Measurements from ENCODE around the gene FAF1. TPM values are rescaled to one million over a fixed set of nuclear protein-coding genes. Genes with fewer than 3 reads are reported as not detected.

FAF1 gene
- total and polyA plus RNA-seq, 2 of the 8 experiments (the other 6 are each of a cell fraction or from before 2014, with no cell fraction given): 10.8 to 65.9 TPM

DNA sequence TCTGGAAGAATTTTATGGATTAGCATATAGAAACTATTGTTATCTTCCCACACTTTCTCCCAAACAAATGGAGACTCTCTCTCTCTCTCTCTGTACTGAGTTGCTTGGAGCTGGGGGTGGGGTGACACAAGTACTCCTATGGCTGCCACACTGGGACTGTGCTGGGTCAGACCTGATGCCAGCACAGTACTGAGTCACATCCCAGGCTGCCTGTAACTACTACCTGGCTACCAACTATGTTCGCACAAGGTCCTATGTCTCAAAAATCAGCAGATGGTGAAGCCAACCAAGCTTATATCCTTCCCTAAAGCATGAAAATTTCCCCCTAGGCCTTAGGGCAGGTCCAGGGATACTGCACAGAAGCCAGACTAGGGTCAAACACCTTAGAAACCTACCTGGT is 66.6 kb downstream of the FAF1 start:
- CTCF ChIA-PET (ENCODE audit: partially characterized antibody): interaction anchor here (0.6 kb wide), 1 partner anchor 454 kb away, joined by 3 read pairs; no protein-coding TSS in a partner anchor
- Histone ChIP-seq H3K79me1 (ENCODE audit: low read depth, low read length) (no peaks in the 10 kb centered on the region; the same call in none of the 2 replicates), H4K5ac (ENCODE audit: insufficient read length, low read depth, low read length) (no peak overlapping the region), H4K20me1 (replicated peaks in 1 of 2; ENCODE audit: control insufficient read depth in 1 of 2, insufficient read depth in 2 of 2, low read length in 2 of 2) (no peaks in the 10 kb centered on the region), H3K4ac (replicated peaks; ENCODE audit: insufficient read length, low read depth, low read length) (no peak overlapping the region), H3K4me2 (ENCODE audit: insufficient read depth in 1 of 2, low read depth in 2 of 2, low read length in 2 of 2) (no peak overlapping the region), H2BK20ac (ENCODE audit: low read length) (no peak overlapping the region), H2BK5ac (ENCODE audit: low read depth, low read length) (no peak overlapping the region), H3K27ac (ENCODE audit: low read depth, low read length) (no peak overlapping the region), H3K4me1 (replicated peaks in 1 of 4; ENCODE audit: control insufficient read depth in 3 of 4, insufficient read depth in 4 of 4, low read length in 3 of 4) (no peaks in the 10 kb centered on the region), H3K9ac (replicated peaks in 1 of 4; ENCODE audit: extremely low read depth in 1 of 4, low read depth in 3 of 4, low read length in 3 of 4) (no peak overlapping the region), H3K9me3 (ENCODE audit: insufficient read depth in 2 of 2, low read depth in 1 of 2, low read length in 1 of 2) (peaks cover 13 to 16% of the 10 kb centered on the region in 2 experiments; a peak in 3 of 4 replicates), H3K23ac (ENCODE audit: insufficient read length) (no peak overlapping the region), H3K79me2 (ENCODE audit: control insufficient read depth in 1 of 2, insufficient read depth in 2 of 2, low read length in 2 of 2) (peaks cover 0 to 39% of the 10 kb centered on the region in 2 experiments; a peak in 3 of 4 replicates), H2BK15ac (ENCODE audit: low read length) (no peak overlapping the region), H3K14ac (ENCODE audit: insufficient read length) (no peak overlapping the region), H2BK12ac (ENCODE audit: low read depth, low read length) (no peak overlapping the region), H2BK120ac (replicated peaks; ENCODE audit: low read depth, low read length) (no peak overlapping the region), H4K8ac (ENCODE audit: extremely low read depth, insufficient read depth, low read length) (no peak overlapping the region), H2AFZ (ENCODE audit: low read length) (no peak overlapping the region), H2AK5ac (ENCODE audit: low read depth, low read length) (no peak overlapping the region), H3K18ac (ENCODE audit: extremely low read depth, low read length) (no peak overlapping the region), H3K36me3 (ENCODE audit: control insufficient read depth in 2 of 4, insufficient read depth in 4 of 4, low read length in 3 of 4) (no peaks in the 10 kb centered on the region), H3K23me2 (ENCODE audit: low read depth, low read length) (no peaks in the 10 kb centered on the region; the same call in 1 of the 2 replicates), H3K56ac (replicated peaks; ENCODE audit: insufficient read length, low read depth, low read length) (no peak overlapping the region), H3K4me3 (ENCODE audit: extremely low read depth in 1 of 4, insufficient read depth in 2 of 4, low read depth in 3 of 4, low read length in 4 of 4) (no peak overlapping the region), H4K91ac (replicated peaks; ENCODE audit: insufficient read length, low read length) (no peak overlapping the region), H3K27me3 (replicated peaks in 1 of 4; ENCODE audit: control insufficient read depth in 3 of 4, extremely low read depth in 1 of 4, insufficient read depth in 3 of 4, low read length in 3 of 4) (no peaks in the 10 kb centered on the region)
- 80% methylated on average over 1 of the region's 1 CpG; no CpG with 5 or more reads in 1 of the 2 experiments for WGBS, 2 experiments (ENCODE audit: extremely low coverage in 1 of 2, insufficient coverage in 1 of 2, insufficient read length in 1 of 2, insufficient replicate concordance in 2 of 2, low coverage in 1 of 2, low lambda C conversion rate in 2 of 2, missing lambda C conversion rate in 1 of 2)
- DNase-seq (ENCODE audit: low read depth in 1 of 2, low spot score in 2 of 2): no peak
- TF ChIP-seq SP4 (IDR thresholded peaks at IDR 0.05; ENCODE audit: low read length): no peak
- TF ChIP-seq, protein P1, sequence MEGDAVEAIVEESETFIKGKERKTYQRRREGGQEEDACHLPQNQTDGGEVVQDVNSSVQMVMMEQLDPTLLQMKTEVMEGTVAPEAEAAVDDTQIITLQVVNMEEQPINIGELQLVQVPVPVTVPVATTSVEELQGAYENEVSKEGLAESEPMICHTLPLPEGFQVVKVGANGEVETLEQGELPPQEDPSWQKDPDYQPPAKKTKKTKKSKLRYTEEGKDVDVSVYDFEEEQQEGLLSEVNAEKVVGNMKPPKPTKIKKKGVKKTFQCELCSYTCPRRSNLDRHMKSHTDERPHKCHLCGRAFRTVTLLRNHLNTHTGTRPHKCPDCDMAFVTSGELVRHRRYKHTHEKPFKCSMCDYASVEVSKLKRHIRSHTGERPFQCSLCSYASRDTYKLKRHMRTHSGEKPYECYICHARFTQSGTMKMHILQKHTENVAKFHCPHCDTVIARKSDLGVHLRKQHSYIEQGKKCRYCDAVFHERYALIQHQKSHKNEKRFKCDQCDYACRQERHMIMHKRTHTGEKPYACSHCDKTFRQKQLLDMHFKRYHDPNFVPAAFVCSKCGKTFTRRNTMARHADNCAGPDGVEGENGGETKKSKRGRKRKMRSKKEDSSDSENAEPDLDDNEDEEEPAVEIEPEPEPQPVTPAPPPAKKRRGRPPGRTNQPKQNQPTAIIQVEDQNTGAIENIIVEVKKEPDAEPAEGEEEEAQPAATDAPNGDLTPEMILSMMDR (IDR thresholded peaks at IDR 0.05; ENCODE audit: control extremely low read depth in 1 of 3, insufficient read depth in 1 of 3, low read depth in 1 of 3, low read length in 3 of 3): no peak
- TF ChIP-seq, protein P2, sequence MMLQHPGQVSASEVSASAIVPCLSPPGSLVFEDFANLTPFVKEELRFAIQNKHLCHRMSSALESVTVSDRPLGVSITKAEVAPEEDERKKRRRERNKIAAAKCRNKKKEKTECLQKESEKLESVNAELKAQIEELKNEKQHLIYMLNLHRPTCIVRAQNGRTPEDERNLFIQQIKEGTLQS (IDR thresholded peaks at IDR 0.05; ENCODE audit: insufficient read depth, low read depth, low read length): no peak
- no peak for TF ChIP-seq FOSL1 (IDR thresholded peaks at IDR 0.05; ENCODE audit: insufficient read depth, low read depth, low read length)
- POLR2A ChIA-PET (ENCODE audit: partially characterized antibody): no interaction called here
- no peak for FAIRE-seq

All from H1 (cell line).